Brain pericyte (primary cell): Measurements from ENCODE around the gene GCNT2.
A peak's percentile ranks its signal among the peaks of the same experiment; 100 is the strongest.
"Not testable (repeated sequence)": the region's sequence is repeated elsewhere in the genome, so short reads cannot be mapped to it uniquely, and the experiment has no call there.

Source experiments
- DNase-seq: peaks from one replicate; pipeline ENCODE4 v3.0.0-alpha.2; 2012; ENCODE audit warnings: low read depth, low spot score

Gene GCNT2

DNA sequence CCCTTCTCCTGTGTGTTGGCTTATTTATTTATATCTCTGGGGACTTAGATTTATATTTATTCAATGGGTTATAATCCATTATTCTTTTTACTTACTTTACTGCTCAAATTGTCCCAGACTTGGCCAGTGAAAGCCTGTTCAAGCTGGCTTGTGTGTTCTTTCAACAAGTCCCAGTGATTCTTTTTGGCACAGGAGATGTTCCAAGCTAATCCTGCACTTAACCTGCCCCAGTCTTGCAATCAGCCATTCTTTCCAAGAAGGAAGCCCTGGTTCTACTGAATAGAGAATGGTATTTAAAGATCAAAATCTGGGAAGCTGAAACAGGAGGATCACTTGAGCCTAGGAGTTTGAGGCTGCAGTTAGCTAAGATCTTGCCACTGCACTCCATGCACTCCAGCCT is 26.7 kb downstream of the GCNT2 start:
- no peak for DNase-seq

DNA sequence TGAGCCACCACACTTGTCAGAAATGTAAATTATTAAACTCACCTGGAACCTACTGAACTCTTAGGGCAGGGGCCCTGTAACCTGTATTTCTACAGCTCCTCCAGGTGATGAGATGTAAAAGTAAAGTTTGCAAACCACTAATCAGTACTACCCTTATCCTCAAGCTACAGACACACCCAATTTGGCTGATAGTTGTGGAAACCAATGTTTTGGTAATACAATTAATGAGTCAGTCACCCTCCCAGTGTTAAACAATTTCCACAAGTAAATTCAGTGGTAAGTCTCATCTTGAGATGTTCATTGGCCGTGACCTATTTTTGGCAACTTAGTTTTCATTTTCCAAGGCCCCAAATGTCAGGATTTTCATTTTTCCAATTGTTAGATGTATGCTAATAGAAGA is 29.6 kb downstream of the GCNT2 start:
- no peak for DNase-seq

GRCh38 chr6:10552270-10552810 is 31.2 kb downstream of the GCNT2 start:
- DNase-seq = no peak

DNA sequence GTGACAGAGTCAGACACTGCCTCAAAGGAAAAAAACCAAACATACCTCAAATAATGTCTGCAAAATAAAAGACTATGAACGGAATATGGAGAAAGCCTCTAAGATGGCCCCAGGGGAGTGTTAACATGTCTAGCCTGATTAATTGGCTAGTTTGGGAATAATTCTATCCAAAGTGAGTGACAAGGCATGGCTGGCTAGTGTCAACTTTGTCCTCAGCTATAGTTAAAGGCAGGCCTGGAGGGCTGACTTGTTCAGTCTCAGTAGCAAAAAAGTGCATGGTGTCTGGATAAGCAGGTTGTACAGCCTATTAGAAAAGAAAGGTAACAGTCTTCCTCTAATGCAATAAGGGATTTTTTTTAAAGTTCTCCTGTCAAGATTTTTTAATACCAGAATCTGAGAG is 32.7 kb downstream of the GCNT2 start:
- DNase-seq = no peak

- no peak for DNase-seq
Observed at GRCh38 chr6:10554826-10555225, 33.7 kb downstream of the GCNT2 start.

- DNase-seq = peak; percentile 6
Observed at GRCh38 chr6:10555625-10556309, 34.6 kb downstream of the GCNT2 start.

GRCh38 chr6:10556589-10556988 is 35.4 kb downstream of the GCNT2 start:
- no peak for DNase-seq

GRCh38 chr6:10556992-10557391 is 35.8 kb downstream of the GCNT2 start:
- DNase-seq = no peak

DNA sequence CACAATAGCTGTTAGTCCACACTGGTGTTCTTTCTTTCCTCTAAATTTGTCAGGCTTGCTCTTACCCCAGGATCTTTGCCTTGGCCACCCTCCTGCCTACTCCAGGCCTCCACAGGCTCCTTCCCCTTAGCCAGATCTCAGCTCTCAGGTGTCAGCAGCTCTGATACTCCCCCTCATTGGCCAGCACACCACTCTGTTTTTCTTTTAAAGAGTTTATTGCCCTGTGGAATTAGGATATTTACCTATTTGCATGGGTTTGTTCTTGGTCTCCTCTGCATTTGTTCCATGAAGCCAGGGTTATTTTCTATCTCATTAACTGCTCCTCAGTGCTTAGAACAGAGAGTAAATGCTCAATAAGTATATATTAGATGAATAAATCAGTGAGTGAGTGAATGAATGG is 36.8 kb downstream of the GCNT2 start:
- DNase-seq = no peak

- DNase-seq = no peak
Observed at GRCh38 chr6:10558565-10558964, 37.4 kb downstream of the GCNT2 start.

DNA sequence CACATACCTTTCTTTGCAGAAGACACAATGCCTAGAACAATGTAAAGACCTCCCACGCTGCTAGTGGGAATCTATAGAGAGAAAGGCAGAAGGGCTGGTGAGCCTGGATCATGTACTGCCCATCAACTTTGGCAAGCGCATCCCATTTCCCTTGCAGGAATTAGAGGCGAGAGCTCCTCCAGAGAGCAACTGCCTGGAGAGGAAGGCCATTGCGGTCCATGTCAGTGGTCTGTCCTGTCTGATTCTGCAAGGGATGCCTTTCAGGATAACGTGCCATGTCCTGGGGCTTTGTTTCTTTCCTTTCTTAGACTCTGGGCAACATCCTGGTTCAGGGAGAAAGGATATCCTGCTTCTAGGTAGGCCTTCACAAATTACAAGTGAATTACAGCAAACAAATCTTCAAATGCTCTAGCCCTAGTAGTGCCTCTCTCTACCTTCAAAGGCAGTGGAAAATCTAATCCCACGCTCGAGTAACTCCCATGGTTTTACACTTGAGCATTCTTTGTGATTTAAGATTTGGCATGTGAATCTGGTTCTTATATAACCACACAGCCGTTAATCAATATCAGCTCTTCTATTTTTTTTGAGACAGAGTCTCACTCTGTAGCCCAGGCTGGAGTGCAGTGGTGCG is 38.5 kb downstream of the GCNT2 start:
- DNase-seq = no peak

DNA sequence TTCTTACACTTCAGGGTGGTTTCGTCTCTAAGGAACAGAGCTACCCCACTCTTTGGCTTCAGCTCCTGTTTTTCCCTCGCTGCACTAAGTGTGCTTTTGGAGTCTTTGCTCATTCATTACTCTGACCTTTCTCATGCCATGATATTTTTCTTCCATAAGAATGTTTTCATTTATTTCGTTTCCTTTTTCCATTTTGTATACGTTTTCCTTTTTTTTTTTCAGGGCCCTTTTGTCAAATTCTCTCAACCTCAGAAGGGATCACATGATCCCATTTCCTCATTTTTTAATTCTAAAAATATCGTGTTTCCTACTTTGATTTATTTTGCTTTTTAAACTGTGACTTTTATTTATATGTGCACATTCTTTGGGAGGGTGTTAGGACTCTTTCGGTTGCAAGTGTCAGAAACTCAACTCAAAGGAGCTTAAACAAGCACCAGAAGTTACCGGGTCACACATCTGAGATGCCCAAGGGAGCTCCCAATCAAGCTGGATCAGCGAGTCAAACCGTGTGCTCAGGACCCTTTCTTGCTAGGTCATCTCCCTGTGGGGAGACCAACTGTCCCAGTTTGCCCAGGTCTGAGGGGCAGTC is 40.6 kb downstream of the GCNT2 start:
- peak; percentile 12 for DNase-seq

- DNase-seq = no peak
Observed at GRCh38 chr6:10564975-10565673, 44.0 kb downstream of the GCNT2 start.

- DNase-seq = no peak
Observed at GRCh38 chr6:10565913-10566312, 44.8 kb downstream of the GCNT2 start.

GRCh38 chr6:10567256-10568026 is 46.3 kb downstream of the GCNT2 start:
- no peak for DNase-seq

DNA sequence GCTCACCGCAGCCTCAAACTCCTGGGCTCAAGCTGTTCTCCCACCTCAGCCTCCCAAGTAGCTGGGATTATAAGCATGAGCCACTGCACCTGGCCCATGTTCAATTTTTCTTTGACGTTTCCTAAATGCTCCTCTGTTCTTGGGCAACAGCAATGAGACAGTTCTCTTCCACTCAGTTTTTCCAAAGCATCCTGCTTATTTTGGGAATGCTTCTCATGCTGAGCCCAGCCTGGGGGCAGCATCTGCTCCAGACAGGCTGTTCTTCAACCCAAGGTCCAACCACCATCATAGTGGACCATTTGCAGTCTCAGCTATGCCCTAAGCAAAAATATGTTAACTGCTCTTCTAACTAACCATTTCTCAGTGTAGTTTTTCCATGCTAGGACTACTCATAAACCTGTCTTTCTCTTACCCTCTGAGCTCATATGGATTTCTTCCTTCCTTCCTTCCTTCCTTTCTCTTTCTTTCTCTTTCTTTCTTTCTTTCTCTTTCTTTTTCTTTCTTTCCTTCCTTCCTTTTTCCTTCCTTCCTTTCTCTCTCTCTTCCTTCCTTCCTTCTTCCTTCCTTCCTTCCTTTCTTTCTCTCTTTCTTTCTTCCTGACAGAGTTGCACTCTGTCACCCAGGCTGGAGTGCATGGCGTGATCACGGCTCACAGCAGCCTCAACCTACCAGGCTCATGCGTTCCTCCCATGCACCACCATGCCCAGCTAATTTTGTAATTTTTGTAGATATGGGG is 48.4 kb downstream of the GCNT2 start:
- no peak for DNase-seq

DNA sequence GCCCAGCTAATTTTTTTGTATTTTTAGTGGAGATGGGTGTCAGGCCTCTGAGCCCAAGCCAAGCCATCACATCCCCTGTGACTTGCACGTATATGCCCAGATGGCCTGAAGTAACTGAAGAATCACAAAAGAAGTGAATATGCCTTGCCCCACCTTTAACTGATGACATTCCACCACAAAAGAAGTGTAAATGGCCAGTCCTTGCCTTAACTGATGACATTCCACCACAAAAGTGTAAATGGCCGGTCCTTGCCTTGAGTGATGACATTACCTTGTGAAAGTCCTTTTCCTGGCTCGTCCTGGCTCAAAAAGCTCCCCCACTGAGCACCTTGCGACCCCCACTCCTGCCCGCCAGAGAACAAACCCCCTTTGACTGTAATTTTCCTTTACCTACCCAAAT is 54.4 kb downstream of the GCNT2 start:
- DNase-seq = not testable (repeated sequence)

GRCh38 chr6:10576226-10576625 is 55.1 kb downstream of the GCNT2 start:
- no peak for DNase-seq

GRCh38 chr6:10577112-10577511 is 56.0 kb downstream of the GCNT2 start:
- DNase-seq = no peak

DNA sequence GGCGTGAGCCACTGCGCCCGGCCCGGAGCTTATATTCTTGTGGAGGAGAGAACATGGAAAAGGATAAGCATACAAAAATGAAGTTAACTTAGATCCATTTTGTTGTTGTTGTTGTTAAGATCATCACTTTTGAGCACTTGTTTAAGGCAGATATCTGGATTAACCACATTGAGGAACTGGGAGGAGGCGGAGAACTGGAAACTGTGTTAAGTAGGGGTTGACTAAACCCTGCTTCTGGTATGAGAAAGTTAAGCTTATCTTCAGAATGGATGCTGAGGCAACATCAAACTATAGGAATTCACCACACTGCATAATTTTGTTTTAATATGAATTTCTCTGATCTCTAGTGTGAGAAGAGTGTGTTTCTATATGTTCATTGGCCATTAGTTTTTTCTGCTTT is 57.6 kb downstream of the GCNT2 start:
- no peak for DNase-seq

- DNase-seq = no peak
Observed at GRCh38 chr6:10579803-10580202, 58.7 kb downstream of the GCNT2 start.
